ENCODE results near the gene SLC6A6. TPM values are rescaled to one million over a fixed set of nuclear protein-coding genes. Genes with fewer than 3 reads are reported as not detected.

Gene SLC6A6
- polyA plus RNA-seq, 3 donors from 2014 or later: 4.7 to 8.0 (median 6.9) TPM

GRCh38 chr3:14531856-14532395 lies 129.5 kb downstream of the SLC6A6 start:
- no peak overlapping the region for H3K27ac Mint-ChIP-seq
- H3K27me3 Mint-ChIP-seq (ENCODE audit: low read depth in 3 of 3): peaks cover 2 to 6% (median 2%) of the 10 kb centered on the region in 3 donors

GRCh38 chr3:14532691-14533456 lies 130.5 kb downstream of the SLC6A6 start:
- H3K27me3 Mint-ChIP-seq (ENCODE audit: low read depth in 3 of 3): peaks cover 2 to 6% (median 2%) of the 10 kb centered on the region in 3 donors
- DNase-seq: no peak
- no peaks in the 10 kb centered on the region for H3K36me3 Mint-ChIP-seq
- no peaks in the 10 kb centered on the region for H3K4me1 Mint-ChIP-seq
- H3K27ac Mint-ChIP-seq: no peak overlapping the region
- no peak overlapping the region for H3K4me3 Mint-ChIP-seq
- peaks cover 0 to 3% (median 0%) of the 10 kb centered on the region in 6 donors for H3K9me3 Mint-ChIP-seq

More at GRCh38 chr3:14531856-14532395, 129.5 kb downstream of the SLC6A6 start:
- no peak for DNase-seq
- no peaks in the 10 kb centered on the region for H3K36me3 Mint-ChIP-seq
- no peak overlapping the region for H3K4me3 Mint-ChIP-seq
- H3K4me1 Mint-ChIP-seq: no peaks in the 10 kb centered on the region
- peaks cover 0 to 3% (median 0%) of the 10 kb centered on the region in 6 donors for H3K9me3 Mint-ChIP-seq

GRCh38 chr3:14533457-14533958 lies 131.1 kb downstream of the SLC6A6 start:
- Mint-ChIP-seq H3K4me1 (no peaks in the 10 kb centered on the region), H3K27ac (no peak overlapping the region), H3K9me3 (peaks cover 0 to 3% (median 0%) of the 10 kb centered on the region in 6 donors), H3K36me3 (no peaks in the 10 kb centered on the region), H3K27me3 (ENCODE audit: low read depth in 3 of 3) (peaks cover 2 to 6% (median 2%) of the 10 kb centered on the region in 3 donors), H3K4me3 (no peak overlapping the region)
- no peak for DNase-seq

- H3K36me3 Mint-ChIP-seq: no peaks in the 10 kb centered on the region
- H3K4me3 Mint-ChIP-seq: no peak overlapping the region
- DNase-seq: no peak
- H3K9me3 Mint-ChIP-seq: peaks cover 0 to 3% (median 0%) of the 10 kb centered on the region in 6 donors
- H3K27me3 Mint-ChIP-seq (ENCODE audit: low read depth in 3 of 3): peaks cover 2 to 6% (median 2%) of the 10 kb centered on the region in 3 donors
- H3K27ac Mint-ChIP-seq: no peak overlapping the region
- no peaks in the 10 kb centered on the region for H3K4me1 Mint-ChIP-seq
Measured at GRCh38 chr3:14534516-14535191, 132.2 kb downstream of the SLC6A6 start.

GRCh38 chr3:14535616-14536015 lies 133.2 kb downstream of the SLC6A6 start:
- H3K9me3 Mint-ChIP-seq: peaks cover 0 to 3% (median 0%) of the 10 kb centered on the region in 6 donors
- no peaks in the 10 kb centered on the region for H3K4me1 Mint-ChIP-seq
- H3K27me3 Mint-ChIP-seq (ENCODE audit: low read depth in 3 of 3): peaks cover 2 to 6% (median 2%) of the 10 kb centered on the region in 3 donors
- H3K27ac Mint-ChIP-seq: no peak overlapping the region
- H3K4me3 Mint-ChIP-seq: no peak overlapping the region
- DNase-seq: no peak
- no peaks in the 10 kb centered on the region for H3K36me3 Mint-ChIP-seq

GRCh38 chr3:14536055-14536815 lies 133.8 kb downstream of the SLC6A6 start:
- Mint-ChIP-seq H3K4me1 (no peaks in the 10 kb centered on the region), H3K27ac (no peak overlapping the region), H3K27me3 (ENCODE audit: low read depth in 3 of 3) (peaks cover 0 to 6% (median 2%) of the 10 kb centered on the region in 3 donors), H3K36me3 (no peaks in the 10 kb centered on the region), H3K4me3 (no peak overlapping the region), H3K9me3 (peaks cover 0 to 3% (median 0%) of the 10 kb centered on the region in 6 donors)
- no peak for DNase-seq

GRCh38 chr3:14536837-14537589 lies 134.6 kb downstream of the SLC6A6 start:
- no peaks in the 10 kb centered on the region for H3K4me1 Mint-ChIP-seq
- DNase-seq: no peak
- H3K36me3 Mint-ChIP-seq: no peaks in the 10 kb centered on the region
- no peak overlapping the region for H3K4me3 Mint-ChIP-seq
- H3K27me3 Mint-ChIP-seq (ENCODE audit: low read depth in 3 of 3): peaks cover 0 to 7% (median 5%) of the 10 kb centered on the region in 3 donors
- peaks cover 0 to 3% (median 0%) of the 10 kb centered on the region in 6 donors for H3K9me3 Mint-ChIP-seq
- H3K27ac Mint-ChIP-seq: no peak overlapping the region

- no peak overlapping the region for H3K4me3 Mint-ChIP-seq
- H3K36me3 Mint-ChIP-seq: no peaks in the 10 kb centered on the region
- peaks cover 0 to 7% (median 5%) of the 10 kb centered on the region in 3 donors for H3K27me3 Mint-ChIP-seq (ENCODE audit: low read depth in 3 of 3)
- no peaks in the 10 kb centered on the region for H3K4me1 Mint-ChIP-seq
- no peak for DNase-seq
- H3K27ac Mint-ChIP-seq: no peak overlapping the region
- peaks cover 0 to 3% (median 0%) of the 10 kb centered on the region in 6 donors for H3K9me3 Mint-ChIP-seq
Measured at GRCh38 chr3:14537590-14538450, 135.4 kb downstream of the SLC6A6 start.

- peaks cover 1 to 7% (median 5%) of the 10 kb centered on the region in 3 donors for H3K27me3 Mint-ChIP-seq (ENCODE audit: low read depth in 3 of 3)
- no peak for DNase-seq
- H3K4me1 Mint-ChIP-seq: no peaks in the 10 kb centered on the region
- H3K9me3 Mint-ChIP-seq: no peaks in the 10 kb centered on the region
- H3K27ac Mint-ChIP-seq: no peak overlapping the region
- no peak overlapping the region for H3K4me3 Mint-ChIP-seq
- H3K36me3 Mint-ChIP-seq: no peaks in the 10 kb centered on the region
Measured at GRCh38 chr3:14538451-14539088, 136.2 kb downstream of the SLC6A6 start.

Data from immature natural killer cell (primary cell).